HCT116 (cell line): ENCODE data around the gene DOCK4. TPM values are rescaled to one million over a fixed set of nuclear protein-coding genes. Genes with fewer than 3 reads are reported as not detected.

Experiments
- ATAC-seq: fragments of 200-7000 bp; cut with Tn5 transposase; 2 replicates; pipeline ENCODE4 v1.9.1; 2020; ENCODE audit warnings: mild to moderate bottlenecking, moderate library complexity
- BruUV-seq: library from RNA; stranded (reverse); fragments of 400-500 nt; replicated peaks from 2 replicates; lab custom pipeline; 2021; lab: Mats Ljungman, UMichigan
- CTCF ChIA-PET: fragments of 300-600 bp; sonication (Branson Sonifier 250); formaldehyde crosslinking; loops from one replicate; lab custom pipeline; 2021; ENCODE audit warnings: antibody characterized with exemption; lab: Charles Lee
- POLR2A ChIA-PET: fragments of 300-600, 350-600 bp; sonication (Branson Sonifier 250); formaldehyde crosslinking; loops from one replicate; lab custom pipeline; 2021; ENCODE audit warnings: antibody characterized with exemption; lab: Charles Lee
- RAD21 ChIA-PET, 2 experiments: fragments of 300-600 bp; sonication (Branson Sonifier 250); formaldehyde crosslinking; loops; one replicate each; lab custom pipeline; 2023; ENCODE audit warnings: low total read pairs in 2 of 2; ENCODE audit not compliant: uncharacterized antibody in 2 of 2, unreplicated experiment in 2 of 2, low non-redundant PET in 1 of 2; lab: Charles Lee
- DNase-seq: peaks from one replicate; pipeline ENCODE4 v3.0.0-alpha.2; 2010; ENCODE audit warnings: low read depth, low spot score
- H2AFZ ChIP-seq: fragments of 200-600 bp; shearing (Covaris generic), sonication (generic); 2 replicates; pipeline ENCODE4 v1.6.1; 2017; ENCODE audit warnings: low read depth, mixed run types, mixed read lengths, antibody characterized with exemption, low read length; ENCODE audit not compliant: poor library complexity, severe bottlenecking
- H3K27ac ChIP-seq: 2 replicates; pipeline ENCODE4 v1.5.1; 2012; ENCODE audit warnings: low read depth, low read length
- H3K27me3 ChIP-seq: fragments of 200-600 bp; sonication (generic); 2 replicates; pipeline ENCODE4 v1.6.1; 2016; ENCODE audit warnings: mixed run types, low read length, mixed read lengths; ENCODE audit not compliant: insufficient read depth
- H3K36me3 ChIP-seq, 2 experiments: fragments of 200-500 bp in 1 of 2; fragments of 200-600 bp in 1 of 2; sonication (Bioruptor generic) in 1 of 2; sonication (generic) in 1 of 2; 2 replicates each; pipeline versions ENCODE4 v1.5.1 to v1.6.1; 2014 to 2016; ENCODE audit warnings: low read length in 2 of 2, inconsistent platforms in 1 of 2, mixed read lengths in 1 of 2, mixed run types in 1 of 2; ENCODE audit not compliant: insufficient read depth in 2 of 2, control insufficient read depth in 1 of 2
- H3K4me1 ChIP-seq, 2 experiments: fragments of 200-600 bp in 1 of 2; sonication (generic) in 1 of 2; 2 replicates each; pipeline versions ENCODE4 v1.5.1 to v1.6.1; 2012 to 2017; ENCODE audit warnings: low read length in 2 of 2, inconsistent platforms in 1 of 2, mild to moderate bottlenecking in 1 of 2, mixed read lengths in 1 of 2, mixed run types in 1 of 2, moderate library complexity in 1 of 2; ENCODE audit not compliant: insufficient read depth in 2 of 2, control insufficient read depth in 1 of 2
- H3K4me2 ChIP-seq: fragments of 200-600 bp; sonication (generic); 2 replicates; pipeline ENCODE4 v1.6.1; 2017; ENCODE audit warnings: mixed run types, low read length, mixed read lengths
- H3K4me3 ChIP-seq, 2 experiments: fragments of 200-600 bp in 1 of 2; sonication (generic) in 1 of 2; replicated peaks in 1 of 2; 2 replicates each; pipeline ENCODE4 v1.5.1; 2011 to 2016; ENCODE audit warnings: low read length in 2 of 2, control low read depth in 1 of 2, low read depth in 1 of 2, mild to moderate bottlenecking in 1 of 2, mixed read lengths in 1 of 2, mixed run types in 1 of 2
- H3K79me2 ChIP-seq: fragments of 200-600 bp; sonication (generic); 2 replicates; pipeline ENCODE4 v1.6.1; 2017; ENCODE audit warnings: mild to moderate bottlenecking, mixed run types, low read length, moderate library complexity, mixed read lengths; ENCODE audit not compliant: insufficient read depth
- H3K9ac ChIP-seq: fragments of 200-600 bp; sonication (generic); 2 replicates; pipeline ENCODE4 v1.6.1; 2016; ENCODE audit warnings: low read length, mixed read lengths
- H3K9me2 ChIP-seq: fragments of 200-600 bp; sonication (generic), shearing (Covaris generic); 2 replicates; pipeline ENCODE4 v1.6.1; 2017; ENCODE audit warnings: mixed run types, mild to moderate bottlenecking, moderate library complexity; ENCODE audit not compliant: insufficient read depth
- H3K9me3 ChIP-seq, 2 experiments: fragments of 200-500 bp in 1 of 2; fragments of 200-600 bp in 1 of 2; sonication (Bioruptor generic) in 1 of 2; sonication (generic) in 1 of 2; 2 replicates each; pipeline ENCODE4 v1.6.1; 2014 to 2017; ENCODE audit warnings: low read length in 2 of 2, mixed read lengths in 2 of 2, inconsistent platforms in 1 of 2, low read depth in 1 of 2, mild to moderate bottlenecking in 1 of 2, mixed run types in 1 of 2, moderate library complexity in 1 of 2; ENCODE audit not compliant: control insufficient read depth in 1 of 2, insufficient read depth in 1 of 2
- H4K20me1 ChIP-seq: fragments of 200-600 bp; sonication (generic), shearing (Covaris generic); 2 replicates; pipeline ENCODE4 v1.6.1; 2017; ENCODE audit warnings: mixed run types, mild to moderate bottlenecking, moderate library complexity; ENCODE audit not compliant: insufficient read depth
- CEBPB ChIP-seq: IDR thresholded peaks from 2 replicates; pipeline ENCODE4 v1.6.1; 2012; ENCODE audit warnings: low read depth
- EGR1 ChIP-seq: IDR thresholded peaks from 2 replicates; pipeline ENCODE4 v1.6.1; 2012; ENCODE audit warnings: low read depth
- EZH2phosphoT487 ChIP-seq: fragments of 200-600 bp; IDR thresholded peaks from 2 replicates; pipeline ENCODE4 v1.6.1; 2018; ENCODE audit warnings: antibody characterized with exemption, borderline replicate concordance
- POLR2A ChIP-seq: IDR thresholded peaks from 2 replicates; pipeline ENCODE4 v1.7.0; 2011; ENCODE audit warnings: borderline replicate concordance; ENCODE audit not compliant: insufficient read depth, insufficient read length; ENCODE audit errors: extremely low read depth
- POLR2AphosphoS5 ChIP-seq: IDR thresholded peaks from 2 replicates; pipeline ENCODE4 v1.6.1; 2011; ENCODE audit warnings: mild to moderate bottlenecking, low read depth, low read length, moderate library complexity
- RAD21 ChIP-seq: IDR thresholded peaks from 2 replicates; pipeline ENCODE4 v1.6.1; 2012; ENCODE audit warnings: low read depth, mild to moderate bottlenecking
- REST ChIP-seq: IDR thresholded peaks from 2 replicates; pipeline ENCODE4 v1.6.1; 2012; ENCODE audit warnings: low read depth
- TCF7L2 ChIP-seq: IDR thresholded peaks from 2 replicates; pipeline ENCODE4 v1.7.0; 2011; ENCODE audit warnings: borderline replicate concordance, inconsistent platforms; ENCODE audit not compliant: insufficient read depth, insufficient read length; ENCODE audit errors: extremely low read depth
- YY1 ChIP-seq: IDR thresholded peaks from 2 replicates; pipeline ENCODE4 v1.6.1; 2011; ENCODE audit warnings: low read length, low read depth, moderate library complexity, mild to moderate bottlenecking; ENCODE audit not compliant: insufficient replicate concordance; ENCODE audit errors: extremely low read depth
- intact Hi-C: fragments of 100-400 bp; cut with micrococcal nuclease; formaldehyde crosslinking; loops from 2 replicates; pipeline ENCODE4 v1.10.0; 2022
- total RNA-seq: library from RNA; stranded (reverse); gene quantifications from one replicate; pipeline ENCODE4 v1.2.1, GENCODE V29; 2021; ENCODE audit not compliant: unreplicated experiment

The DOCK4 gene
- total RNA-seq, 1 experiment from 2014 or later = 2.2 TPM

- H2AFZ ChIP-seq = no peak overlapping the region
- H3K27ac ChIP-seq = no peak overlapping the region
- no peaks in the 10 kb centered on the region for H3K9me2 ChIP-seq
- H3K4me3 ChIP-seq = no peak overlapping the region
- H3K9me3 ChIP-seq = no peaks in the 10 kb centered on the region; a peak in 1 of 4 replicates
- no peaks in the 10 kb centered on the region for H3K79me2 ChIP-seq
- H3K27me3 ChIP-seq = no peaks in the 10 kb centered on the region
- no peaks in the 10 kb centered on the region for H3K4me1 ChIP-seq
- DNase-seq (no peak), ATAC-seq (no peak)
- ChIA-PET CTCF (interaction anchor here (5.8 kb wide), 1 partner anchor 90 kb away, joined by 40 read pairs; no protein-coding TSS in a partner anchor), RAD21 (no interaction called here), POLR2A (no interaction called here)
- no peaks in the 10 kb centered on the region for H4K20me1 ChIP-seq
- TF ChIP-seq POLR2AphosphoS5 (no peak), POLR2A (no peak)
- no peak overlapping the region for H3K4me2 ChIP-seq
- no peaks in the 10 kb centered on the region for H3K36me3 ChIP-seq
- intact Hi-C loops = no loop called here
- no peak overlapping the region for H3K9ac ChIP-seq
- BruUV-seq = no TSS peak
Observed at GRCh38 chr7:111852081-111852480, 354.1 kb downstream of the DOCK4 start.

DNA sequence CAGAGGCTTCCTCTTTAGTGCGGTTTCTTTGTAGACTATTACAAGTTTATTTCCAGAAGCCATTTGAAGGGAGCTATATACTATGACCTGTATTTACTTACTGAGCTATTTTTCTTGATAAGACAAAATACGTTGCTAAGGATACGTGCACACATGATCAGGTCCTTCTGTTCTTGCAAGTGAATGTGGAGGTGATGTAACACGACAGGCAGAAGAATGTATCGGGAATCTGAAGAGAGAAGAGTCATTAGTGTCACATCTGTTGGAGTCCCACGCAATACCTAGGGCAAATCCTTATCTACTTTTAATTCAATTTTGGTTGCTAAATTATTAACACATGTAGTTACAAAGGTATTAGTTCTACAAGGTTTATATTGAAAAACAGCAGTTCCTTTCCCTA lies 359.3 kb downstream of the DOCK4 start:
- Histone ChIP-seq H3K4me2 (no peak overlapping the region), H3K27ac (no peak overlapping the region), H3K79me2 (no peaks in the 10 kb centered on the region), H3K9me2 (no peaks in the 10 kb centered on the region), H2AFZ (no peak overlapping the region), H3K36me3 (no peaks in the 10 kb centered on the region), H3K9ac (no peak overlapping the region), H3K4me3 (no peak overlapping the region), H3K9me3 (no peaks in the 10 kb centered on the region; a peak in 1 of 4 replicates), H4K20me1 (no peaks in the 10 kb centered on the region), H3K27me3 (no peaks in the 10 kb centered on the region), H3K4me1 (no peaks in the 10 kb centered on the region)
- DNase-seq = no peak
- ChIA-PET RAD21 (no interaction called here), CTCF (interaction anchor here (1.1 kb wide), 1 partner anchor 9 kb away, joined by 3 read pairs; no protein-coding TSS in a partner anchor), POLR2A (no interaction called here)
- intact Hi-C loops = no loop called here
- TF ChIP-seq EGR1 (no peak), CEBPB (no peak), YY1 (no peak), EZH2phosphoT487 (no peak), POLR2A (no peak), RAD21 (no peak), REST (no peak), TCF7L2 (no peak)
- ATAC-seq = no peak
- no TSS peak for BruUV-seq
